ENCODE measurements around the gene GAPVD1.

DNA sequence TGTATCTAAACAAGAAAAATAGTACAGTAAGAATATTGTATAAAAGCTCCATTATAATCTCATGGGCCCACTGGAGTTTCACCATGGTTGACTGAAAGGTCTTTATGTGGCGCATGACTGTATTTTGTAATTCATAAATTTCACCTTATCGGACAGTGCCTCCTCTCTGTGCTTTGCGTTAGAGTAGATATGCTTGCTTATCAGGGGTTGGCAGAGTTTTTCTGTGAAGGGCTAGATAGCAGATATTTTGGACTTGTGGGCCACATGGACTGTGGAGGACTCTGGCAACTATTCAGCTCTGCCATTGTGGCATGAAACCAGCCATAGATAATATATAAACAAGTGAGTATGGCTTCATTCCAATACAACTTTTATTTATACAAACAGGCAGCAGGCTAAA, 23.2 kb downstream of the GAPVD1 start:
- TF ChIP-seq, protein P1, sequence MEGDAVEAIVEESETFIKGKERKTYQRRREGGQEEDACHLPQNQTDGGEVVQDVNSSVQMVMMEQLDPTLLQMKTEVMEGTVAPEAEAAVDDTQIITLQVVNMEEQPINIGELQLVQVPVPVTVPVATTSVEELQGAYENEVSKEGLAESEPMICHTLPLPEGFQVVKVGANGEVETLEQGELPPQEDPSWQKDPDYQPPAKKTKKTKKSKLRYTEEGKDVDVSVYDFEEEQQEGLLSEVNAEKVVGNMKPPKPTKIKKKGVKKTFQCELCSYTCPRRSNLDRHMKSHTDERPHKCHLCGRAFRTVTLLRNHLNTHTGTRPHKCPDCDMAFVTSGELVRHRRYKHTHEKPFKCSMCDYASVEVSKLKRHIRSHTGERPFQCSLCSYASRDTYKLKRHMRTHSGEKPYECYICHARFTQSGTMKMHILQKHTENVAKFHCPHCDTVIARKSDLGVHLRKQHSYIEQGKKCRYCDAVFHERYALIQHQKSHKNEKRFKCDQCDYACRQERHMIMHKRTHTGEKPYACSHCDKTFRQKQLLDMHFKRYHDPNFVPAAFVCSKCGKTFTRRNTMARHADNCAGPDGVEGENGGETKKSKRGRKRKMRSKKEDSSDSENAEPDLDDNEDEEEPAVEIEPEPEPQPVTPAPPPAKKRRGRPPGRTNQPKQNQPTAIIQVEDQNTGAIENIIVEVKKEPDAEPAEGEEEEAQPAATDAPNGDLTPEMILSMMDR (conservative IDR thresholded peaks at IDR 0.05; ENCODE audit: low read length) = no peak
- no peak for TF ChIP-seq EZH2phosphoT487 (IDR thresholded peaks at IDR 0.05; ENCODE audit: borderline replicate concordance, low read depth, low read length)

Data from OCI-LY7 (cell line).